HG03432 (cell line): ENCODE data around the gene SLC6A18.

Experiments
- ATAC-seq: cut with Tn5 transposase; IDR thresholded peaks from one replicate; pipeline ENCODE4 v1.9.1; 2021; ENCODE audit warnings: mild to moderate bottlenecking, moderate library complexity; ENCODE audit not compliant: unreplicated experiment

The SLC6A18 gene

DNA sequence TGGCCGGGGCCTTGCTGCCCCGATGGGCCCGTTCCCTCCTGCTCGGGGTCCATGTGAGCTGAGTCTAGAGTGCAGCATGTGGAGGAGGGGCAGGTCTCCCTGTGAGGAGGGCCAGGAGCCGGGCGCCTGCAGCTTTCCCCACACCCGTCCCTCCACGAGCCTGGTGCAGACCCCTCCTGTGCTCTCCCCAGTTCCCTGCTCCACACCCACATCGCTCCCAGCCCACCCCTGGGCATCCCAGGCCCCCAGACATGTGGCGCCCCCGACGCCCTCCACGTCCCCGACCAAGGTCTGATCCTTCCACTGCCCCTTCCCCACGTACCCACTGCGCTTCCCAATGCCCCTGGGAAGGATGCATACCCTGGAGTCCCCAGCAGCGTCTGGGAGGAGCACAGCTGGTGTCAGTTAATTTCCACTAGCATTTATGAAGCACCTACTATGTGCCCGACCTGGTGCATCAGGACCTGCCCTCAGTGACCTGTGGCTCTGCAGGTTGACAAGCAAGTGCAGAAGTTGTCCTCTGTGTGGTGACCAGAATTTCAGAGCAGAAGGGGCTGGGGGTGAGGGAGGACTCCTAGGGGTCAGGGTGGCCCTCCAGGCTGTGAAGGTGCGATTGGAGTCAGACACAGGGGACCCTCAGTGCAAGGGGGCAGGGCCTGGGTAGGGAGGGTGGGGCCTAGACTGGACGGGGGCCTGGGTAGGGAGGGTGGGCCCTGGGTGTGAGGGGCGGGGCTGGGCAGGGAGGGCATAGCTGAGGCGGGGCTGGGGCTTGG is 10.8 kb upstream of the SLC6A18 start:
- ATAC-seq = no peak

DNA sequence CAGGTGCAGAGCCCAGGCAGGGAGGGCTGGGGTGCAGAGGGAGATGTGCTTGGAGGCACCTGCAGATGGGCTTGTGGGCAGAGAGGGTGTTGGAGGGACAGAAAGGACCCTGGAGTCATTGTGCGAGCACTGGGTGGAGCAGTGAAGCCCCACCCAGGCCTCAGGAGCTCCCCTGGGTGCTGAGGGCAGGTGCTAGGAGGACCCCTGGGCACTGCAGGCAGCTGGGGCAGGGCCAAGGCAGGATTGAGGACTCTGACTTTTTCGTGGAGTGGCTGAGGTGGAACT is 10.3 kb upstream of the SLC6A18 start:
- no peak for ATAC-seq

DNA sequence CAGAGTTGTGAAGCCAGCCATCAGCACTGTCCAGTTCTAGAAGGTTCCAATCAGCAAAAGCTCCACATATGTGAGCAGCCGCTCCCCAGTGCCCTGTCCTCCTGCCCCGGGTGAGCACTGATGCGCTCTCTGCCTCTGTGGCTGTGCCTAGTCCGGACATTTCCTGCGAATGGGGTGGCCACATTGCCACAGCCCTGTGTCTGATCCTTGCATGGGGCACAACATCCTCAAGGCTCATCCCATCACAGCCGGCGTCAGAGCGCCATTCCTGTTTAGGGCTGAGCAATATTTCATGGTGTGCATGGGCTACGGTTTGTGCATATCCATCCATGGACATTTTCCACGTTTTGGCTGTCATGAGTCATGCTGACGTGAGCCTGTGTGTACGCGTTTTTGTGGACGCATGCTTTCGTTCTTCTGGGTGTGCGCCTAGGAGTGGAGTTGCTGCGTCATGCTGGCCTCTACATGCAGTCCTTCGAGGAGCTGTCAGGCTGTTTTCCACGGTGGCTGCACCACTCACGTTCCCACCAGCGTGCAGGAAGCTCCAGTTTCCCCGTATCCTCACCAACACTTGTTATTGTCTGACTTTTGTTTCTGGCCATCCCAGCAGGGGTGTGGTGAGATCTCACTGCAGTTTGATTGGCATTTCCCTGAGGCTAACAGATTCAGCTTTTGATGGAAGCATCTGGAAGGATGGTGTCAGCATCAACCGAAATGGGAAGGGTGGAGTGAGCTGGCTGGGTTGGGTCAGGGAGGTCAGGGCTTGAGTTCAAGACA is 9.7 kb upstream of the SLC6A18 start:
- ATAC-seq = no peak

DNA sequence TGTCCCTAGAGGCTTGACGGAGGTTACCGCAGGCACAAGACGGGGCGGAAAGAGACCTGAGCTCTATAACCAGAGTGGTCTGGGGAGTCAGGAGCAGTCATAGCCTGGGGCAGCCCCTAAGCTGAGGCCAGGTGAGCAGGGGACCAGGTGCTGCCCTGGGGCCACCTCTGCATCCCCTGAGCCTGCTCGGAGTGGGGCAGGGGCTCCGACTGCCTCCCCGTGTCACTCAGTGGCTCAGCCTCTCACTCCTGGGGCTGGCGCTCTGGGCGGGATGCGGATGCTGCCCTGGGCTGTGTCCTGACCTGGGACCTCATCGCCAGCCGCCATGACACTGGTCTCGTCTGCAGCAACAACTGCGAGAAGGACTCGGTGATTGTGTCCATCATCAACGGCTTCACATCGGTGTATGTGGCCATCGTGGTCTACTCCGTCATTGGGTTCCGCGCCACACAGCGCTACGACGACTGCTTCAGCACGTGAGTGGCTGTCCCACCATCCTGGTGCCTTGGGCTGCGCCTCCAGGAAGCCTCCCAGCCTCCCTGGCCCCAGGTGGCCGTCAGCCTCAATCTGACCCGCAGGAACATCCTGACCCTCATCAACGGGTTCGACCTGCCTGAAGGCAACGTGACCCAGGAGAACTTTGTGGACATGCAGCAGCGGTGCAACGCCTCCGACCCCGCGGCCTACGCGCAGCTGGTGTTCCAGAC is 8.8 kb upstream of the SLC6A18 start:
- no peak for ATAC-seq

DNA sequence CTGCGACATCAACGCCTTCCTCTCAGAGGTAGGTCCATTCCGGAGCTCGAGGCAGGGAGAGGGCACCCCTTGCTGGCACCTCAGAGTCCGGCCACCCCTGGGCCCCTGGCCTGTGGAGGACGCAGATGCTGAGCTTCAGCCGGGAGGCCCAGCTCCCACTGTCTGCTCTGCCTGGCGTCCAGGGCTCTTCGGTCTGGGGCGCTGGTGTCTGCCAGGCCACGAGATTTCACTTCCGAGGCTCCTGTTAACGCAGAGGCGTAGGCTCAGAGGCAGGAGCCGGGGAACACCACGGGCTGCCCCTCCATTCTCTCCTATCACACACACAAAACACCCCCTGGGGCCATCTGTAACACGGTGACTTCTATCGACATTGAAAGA is 8.3 kb upstream of the SLC6A18 start:
- ATAC-seq = no peak

DNA sequence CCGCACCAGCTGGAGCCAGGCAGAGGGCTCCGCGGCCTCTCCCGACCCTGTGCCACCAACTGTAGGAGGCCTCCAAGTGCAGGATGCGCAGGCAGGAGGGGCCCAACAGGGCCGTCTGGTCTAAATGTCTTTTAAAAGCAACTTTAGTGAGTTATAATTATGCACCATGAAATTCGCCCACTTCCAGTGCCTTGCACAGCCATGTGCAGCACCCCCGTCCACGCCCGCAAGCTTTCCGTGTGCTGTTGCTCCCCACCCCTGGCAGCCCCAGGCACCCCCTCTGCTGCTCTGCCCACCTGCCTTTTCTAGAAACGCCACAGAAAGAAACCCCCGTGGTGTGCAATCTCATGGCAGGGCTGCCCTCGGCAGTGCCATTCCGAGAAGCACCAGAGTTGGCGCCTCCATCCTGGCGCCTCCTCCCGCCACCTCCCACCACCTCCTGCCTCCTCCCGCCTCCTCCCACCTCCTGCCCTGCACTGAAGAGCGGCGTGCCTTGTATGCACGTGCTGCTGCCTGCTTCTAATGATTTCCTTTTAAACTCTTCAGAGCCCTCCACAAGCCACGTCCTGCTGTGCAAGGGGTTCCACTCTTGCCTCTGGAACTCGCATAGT is 7.5 kb upstream of the SLC6A18 start:
- no peak for ATAC-seq

DNA sequence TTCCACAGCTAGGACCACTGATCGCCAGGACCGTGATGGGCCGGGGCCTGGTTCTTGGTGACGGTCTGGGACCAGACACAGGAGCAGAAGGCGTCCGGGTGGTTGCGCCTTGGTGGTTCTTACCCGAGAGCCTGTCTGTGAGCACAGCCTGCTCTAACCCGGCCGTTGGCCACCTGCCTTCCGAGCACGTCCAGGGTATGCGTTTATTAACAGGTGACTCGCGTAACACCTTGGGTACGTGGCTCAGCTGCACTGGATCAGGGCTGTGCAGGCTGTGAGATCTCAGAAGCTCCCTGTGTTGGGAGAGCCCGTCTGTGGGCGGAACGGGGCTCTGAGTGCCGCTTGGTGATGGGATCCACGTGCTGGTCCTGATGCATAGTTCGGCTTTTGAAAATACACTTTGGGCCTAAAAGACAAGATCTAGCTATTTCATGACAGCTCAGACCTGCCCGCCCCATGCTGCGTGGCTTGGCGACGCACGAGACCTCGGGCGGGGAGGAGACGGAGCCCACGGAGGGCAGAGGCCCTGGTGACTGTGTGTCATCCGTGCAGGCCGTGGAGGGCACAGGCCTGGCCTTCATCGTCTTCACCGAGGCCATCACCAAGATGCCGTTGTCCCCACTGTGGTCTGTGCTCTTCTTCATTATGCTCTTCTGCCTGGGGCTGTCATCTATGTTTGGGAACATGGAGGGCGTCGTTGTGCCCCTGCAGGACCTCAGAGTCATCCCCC is 6.7 kb upstream of the SLC6A18 start:
- ATAC-seq = no peak

DNA sequence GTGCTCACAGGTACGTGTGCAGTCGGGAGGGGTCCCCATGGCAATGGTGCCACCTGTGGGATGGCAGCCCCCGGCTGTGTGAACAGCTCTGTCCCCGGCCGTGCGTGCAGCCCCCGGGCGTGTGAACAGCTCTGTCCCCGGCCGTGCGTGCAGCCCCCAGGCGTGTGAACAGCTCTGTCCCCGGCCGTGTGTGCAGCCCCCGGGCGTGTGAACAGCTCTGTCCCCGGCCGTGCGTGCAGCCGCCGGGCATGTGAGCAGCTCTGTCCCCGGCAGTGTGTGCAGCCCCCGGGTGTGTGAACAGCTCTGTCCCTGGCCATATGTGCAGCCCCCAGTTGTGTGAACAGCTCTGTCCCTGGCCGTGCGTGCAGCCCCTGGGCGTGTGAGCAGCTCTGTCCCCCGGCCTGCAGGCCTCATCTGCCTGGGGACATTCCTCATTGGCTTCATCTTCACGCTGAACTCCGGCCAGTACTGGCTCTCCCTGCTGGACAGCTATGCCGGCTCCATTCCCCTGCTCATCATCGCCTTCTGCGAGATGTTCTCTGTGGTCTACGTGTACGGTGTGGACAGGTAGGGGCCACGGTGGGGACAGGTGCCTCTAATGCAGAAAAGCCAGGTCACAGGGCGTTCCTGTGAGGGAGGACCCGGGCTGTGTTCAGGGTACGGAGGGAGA is 5.9 kb upstream of the SLC6A18 start:
- no peak for ATAC-seq

DNA sequence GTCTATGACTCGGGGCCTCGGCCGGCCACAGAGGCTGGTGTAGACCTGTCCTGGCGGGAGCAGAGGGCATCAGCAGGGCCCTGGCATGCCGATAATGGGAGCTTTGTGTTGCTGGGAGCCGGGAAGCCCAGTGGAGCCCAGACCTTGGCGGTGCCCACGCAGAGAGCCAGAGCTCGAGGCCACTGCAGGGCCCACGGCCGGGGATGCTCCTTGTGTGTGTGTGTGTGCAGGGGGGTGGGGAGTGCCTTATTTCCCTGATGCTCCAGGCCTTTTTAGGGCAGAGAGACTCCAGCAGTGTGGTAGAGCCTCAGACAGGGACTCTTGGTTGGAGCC is 5.4 kb upstream of the SLC6A18 start:
- ATAC-seq = no peak

DNA sequence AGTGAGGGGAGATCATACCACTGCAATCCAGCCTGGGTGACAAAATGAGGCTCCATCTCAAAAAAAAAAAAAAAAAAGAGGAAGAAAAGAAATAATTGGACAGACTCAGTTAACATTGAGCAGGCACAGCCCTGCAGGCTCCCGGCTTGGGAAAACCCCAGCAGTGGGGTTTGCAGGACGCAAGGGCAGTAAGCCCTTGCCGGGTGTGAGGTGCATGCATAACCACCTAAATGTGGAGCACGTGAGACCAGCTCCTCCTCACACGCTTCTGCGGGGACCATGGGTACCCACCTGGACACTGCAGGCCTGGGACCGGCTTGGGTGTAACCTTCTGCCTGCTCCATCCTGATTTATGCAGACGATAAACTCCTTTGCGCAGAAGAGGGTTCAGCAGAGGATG is 4.8 kb upstream of the SLC6A18 start:
- no peak for ATAC-seq

DNA sequence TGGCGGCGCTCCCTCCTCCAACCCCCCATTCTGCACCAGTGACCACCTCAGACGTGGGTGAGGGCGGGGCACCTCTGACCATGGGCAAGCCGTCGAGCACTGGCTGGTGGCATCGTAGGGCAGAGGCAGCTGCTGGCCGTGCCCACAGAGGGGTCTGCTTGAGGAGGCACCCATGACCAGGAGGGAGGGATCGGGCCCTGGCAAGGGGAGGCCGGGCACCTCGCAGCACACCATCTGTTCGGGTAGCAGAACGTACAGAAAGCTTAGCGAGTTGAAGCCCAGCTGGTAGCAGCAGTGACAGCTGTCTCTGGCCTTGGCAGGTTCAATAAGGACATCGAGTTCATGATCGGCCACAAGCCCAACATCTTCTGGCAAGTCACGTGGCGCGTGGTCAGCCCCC is 4.3 kb upstream of the SLC6A18 start:
- no peak for ATAC-seq

DNA sequence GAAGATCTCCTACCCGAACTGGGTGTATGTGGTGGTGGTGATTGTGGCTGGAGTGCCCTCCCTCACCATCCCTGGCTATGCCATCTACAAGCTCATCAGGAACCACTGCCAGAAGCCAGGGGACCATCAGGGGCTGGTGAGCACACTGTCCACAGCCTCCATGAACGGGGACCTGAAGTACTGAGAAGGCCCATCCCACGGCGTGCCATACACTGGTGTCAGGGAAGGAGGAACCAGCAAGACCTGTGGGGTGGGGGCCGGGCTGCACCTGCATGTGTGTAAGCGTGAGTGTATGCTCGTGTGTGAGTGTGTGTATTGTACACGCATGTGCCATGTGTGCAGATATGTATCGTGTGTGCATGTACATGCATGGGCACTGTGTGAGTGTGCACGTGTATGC is 3.5 kb upstream of the SLC6A18 start:
- ATAC-seq = no peak

DNA sequence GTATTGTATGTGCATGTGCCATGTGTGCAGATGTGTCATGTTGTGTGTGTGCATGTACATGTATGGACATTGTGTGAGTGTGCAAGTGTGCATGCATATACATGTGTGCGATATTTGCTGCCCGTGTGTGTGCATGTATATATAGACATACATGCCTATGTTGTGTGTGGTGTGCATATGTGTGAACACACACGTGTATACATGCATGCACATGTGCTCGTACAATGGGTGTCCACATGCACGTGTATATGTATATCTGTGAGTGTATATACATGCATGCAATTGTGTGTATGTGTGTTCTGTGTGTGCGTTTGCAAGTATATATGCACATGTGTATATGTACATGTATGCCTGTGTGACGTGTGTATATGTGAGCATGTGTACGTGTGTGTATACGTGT is 3.0 kb upstream of the SLC6A18 start:
- ATAC-seq = no peak

DNA sequence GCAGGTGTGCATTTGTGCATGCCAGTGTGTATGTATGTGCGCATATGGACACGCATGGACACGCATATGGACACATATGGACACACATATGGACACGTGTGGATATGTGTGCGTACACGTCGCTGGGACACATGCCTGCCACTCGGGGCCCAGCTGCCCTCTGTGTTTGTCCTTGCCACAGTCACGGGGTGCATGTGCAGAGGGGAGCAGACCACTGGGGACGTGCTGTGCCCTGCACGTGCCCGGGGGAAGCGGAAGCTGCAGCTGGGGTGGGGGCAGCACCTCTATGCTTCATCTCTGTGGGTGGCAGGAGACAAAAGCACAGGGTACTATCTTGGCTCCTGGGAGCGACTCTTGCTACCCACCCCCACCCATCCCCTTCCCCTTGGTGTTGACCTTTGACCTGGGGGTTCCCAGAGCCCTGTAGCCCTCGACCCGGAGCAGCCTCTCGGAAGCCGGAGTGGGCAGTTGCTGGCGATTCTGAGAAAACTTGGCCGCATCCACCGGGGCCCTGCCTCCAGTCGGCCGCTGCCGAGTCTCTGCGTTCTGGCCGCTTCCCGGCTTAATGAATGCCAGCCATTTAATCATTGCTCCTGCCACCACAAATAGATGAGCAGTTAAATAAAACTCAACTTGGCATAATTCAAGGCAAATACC is 2.4 kb upstream of the SLC6A18 start:
- ATAC-seq = no peak

DNA sequence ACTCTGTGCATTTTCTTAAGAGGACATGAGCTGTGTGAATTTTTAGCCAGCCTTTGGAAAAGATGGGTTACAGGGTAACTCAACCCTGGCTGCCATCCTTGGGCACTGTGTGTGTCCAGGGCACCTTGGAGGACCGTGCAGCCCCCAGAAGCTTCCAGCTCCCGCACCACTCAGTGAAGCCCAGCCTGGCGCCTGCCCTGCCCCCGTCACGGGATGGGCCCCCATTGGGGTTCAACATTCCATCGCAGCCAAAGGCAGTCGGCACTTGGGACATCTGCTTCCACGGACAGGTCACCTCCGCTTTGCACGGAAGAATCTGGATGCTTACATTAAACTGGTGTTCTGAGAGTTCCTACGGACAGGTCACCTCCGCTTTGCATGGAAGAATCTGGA is 1.9 kb upstream of the SLC6A18 start:
- ATAC-seq = no peak

DNA sequence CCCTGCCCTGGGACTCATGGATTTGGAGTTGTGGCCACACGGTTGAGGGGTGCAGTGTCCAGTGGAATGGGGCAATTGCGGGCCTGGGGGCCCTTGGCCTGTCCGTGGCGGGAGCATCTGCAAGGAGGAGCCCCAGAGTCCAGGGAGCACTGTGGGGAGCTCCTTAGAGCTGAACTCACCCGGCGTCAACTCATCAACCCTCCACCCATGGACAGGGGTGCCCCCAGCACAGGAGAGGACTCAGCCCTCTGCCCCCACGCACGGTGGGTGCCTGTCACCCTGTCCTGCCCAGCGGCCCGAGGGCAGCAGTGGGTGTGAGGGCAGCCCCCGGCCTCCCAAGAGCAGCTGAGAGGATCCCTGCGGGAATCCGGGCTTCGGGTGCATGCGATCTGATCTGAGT is 550 bp upstream of the SLC6A18 start:
- ATAC-seq = no peak

DNA sequence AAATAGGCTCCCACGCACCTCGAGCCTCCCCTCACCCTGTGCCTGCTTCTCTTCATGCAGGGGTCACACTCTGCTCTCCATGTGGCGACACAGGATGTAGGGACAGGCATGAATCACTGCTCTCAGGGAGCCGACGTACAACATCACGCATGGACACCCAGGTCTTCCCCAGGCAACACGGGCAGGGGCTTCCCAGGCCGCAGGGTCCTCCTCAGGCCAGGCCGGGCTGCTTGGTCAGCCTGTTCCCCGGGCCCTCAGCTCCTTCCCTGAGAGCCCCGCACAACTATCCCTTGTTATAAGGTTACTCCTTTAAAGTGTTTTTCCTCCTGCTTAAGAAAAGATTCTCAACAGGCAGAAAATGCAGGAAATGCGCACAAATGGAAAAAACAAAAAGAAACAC is 1.1 kb downstream of the SLC6A18 start:
- ATAC-seq = no peak

DNA sequence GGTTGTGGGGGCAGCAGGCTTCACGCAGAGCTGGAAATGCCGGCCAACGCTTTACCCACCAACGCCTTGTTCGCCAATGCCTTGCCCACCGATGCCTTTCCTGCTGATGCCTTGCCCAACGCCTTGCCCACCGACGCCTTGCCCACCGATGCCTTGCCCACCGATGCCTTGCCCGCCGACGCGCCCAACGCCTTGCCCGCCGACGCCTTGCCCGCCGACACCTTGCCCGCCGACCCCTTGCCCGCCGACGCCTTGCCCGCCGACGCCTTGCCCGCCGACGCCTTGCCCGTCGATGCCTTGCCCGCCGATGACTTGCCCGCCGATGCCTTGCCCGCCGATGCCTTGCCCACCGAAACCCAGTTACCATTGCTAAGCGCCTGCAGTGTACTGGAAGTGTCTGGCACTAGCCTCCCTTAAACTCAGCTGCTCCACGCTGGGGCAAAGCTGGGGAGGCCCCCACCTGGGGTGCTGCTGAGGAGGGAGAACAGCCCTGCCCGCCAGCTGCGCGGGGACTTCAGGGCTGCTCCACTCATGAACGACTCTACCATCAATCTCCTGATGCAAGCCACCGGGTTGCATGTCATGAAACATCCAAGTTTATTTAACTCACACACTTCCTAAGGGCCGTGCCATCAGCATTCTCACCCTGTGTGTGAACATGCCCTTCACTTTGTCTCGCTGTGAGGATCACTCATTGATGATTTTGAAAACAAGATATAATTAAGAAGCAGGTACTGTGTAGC is 1.8 kb downstream of the SLC6A18 start:
- no peak for ATAC-seq

DNA sequence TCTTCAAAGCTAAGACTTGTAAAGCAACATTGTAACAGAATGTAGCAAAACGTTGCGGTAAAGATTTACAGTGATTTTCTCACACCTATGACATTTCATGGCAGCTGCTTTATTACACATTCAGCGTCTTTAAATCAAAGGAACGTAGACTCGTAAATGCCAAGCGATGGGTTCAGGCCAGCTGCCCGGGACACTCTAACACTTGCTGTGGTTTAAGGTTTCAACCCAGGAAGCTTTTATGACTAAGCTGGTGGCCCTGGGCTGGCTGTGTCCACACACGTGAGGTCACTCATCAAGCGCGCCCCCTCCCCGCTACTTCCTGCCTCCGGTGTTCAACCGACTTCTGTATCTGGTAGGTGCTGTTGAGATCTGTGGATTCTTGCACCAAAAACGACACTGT is 2.5 kb downstream of the SLC6A18 start:
- ATAC-seq = no peak

DNA sequence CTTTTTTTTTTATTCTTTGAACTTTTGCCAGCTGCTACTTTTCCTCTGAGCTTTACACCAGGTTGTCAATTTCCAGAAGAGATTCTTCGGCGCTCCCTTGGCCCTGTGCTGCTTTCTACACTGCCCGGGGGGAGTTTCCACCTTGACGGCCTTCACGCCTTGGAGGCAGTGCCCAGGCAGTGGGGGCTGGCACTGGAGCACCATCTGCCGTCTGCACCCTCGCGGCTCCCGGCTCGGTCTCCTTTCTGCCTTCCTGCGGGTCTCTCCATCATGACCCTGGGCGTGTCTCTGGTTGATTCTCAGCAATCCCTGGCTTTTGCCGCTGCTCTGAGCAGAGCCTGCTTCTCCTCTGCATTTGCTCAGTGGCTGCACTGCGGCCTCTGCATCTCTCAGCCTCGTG is 2.9 kb downstream of the SLC6A18 start:
- ATAC-seq = no peak
